Measurements from ENCODE around the gene PMFBP1. TPM values are rescaled to one million over a fixed set of nuclear protein-coding genes. Genes with fewer than 3 reads are reported as not detected.

PMFBP1 gene
- total and polyA plus RNA-seq, 2 of the 4 experiments (the other 2 are of a cell fraction) = under 0.01 TPM; not detected in 1

GRCh38 chr16:72085002-72085401 lies 87.0 kb downstream of the PMFBP1 start:
- H3K4me2 ChIP-seq (ENCODE audit: low read depth, low read length) = no peak overlapping the region

More at GRCh38 chr16:72085002-72085401, 87.0 kb downstream of the PMFBP1 start:
- Histone ChIP-seq H3K27ac (ENCODE audit: insufficient read depth, low read length) (no peak overlapping the region), H4K5ac (ENCODE audit: low read depth, low read length) (no peak overlapping the region), H3K27me3 (ENCODE audit: control insufficient read depth, insufficient read depth, low read length) (no peaks in the 10 kb centered on the region), H3K23ac (ENCODE audit: low read depth, low read length) (no peak overlapping the region), H2BK120ac (ENCODE audit: low read depth, low read length) (no peak overlapping the region), H3K4me1 (ENCODE audit: control insufficient read depth, insufficient read depth, low read length) (no peaks in the 10 kb centered on the region), H3K14ac (replicated peaks; ENCODE audit: low read depth, low read length) (no peak overlapping the region), H2BK20ac (ENCODE audit: low read depth, low read length) (no peak overlapping the region), H4K91ac (ENCODE audit: insufficient read depth, low read depth, low read length) (no peak overlapping the region), H3K4me3 (ENCODE audit: insufficient read depth, low read depth, low read length) (no peak overlapping the region), H3K36me3 (ENCODE audit: control insufficient read depth, insufficient read depth, low read length) (peaks cover 32% of the 10 kb centered on the region), H2AK9ac (replicated peaks; ENCODE audit: low read depth, low read length, poor library complexity) (no peak overlapping the region), H2AK5ac (ENCODE audit: low read depth, low read length) (no peak overlapping the region), H3K9me3 (ENCODE audit: control insufficient read depth, insufficient read depth, low read length) (peaks cover 6% of the 10 kb centered on the region; the same call in 1 of the 2 replicates), H2BK15ac (ENCODE audit: low read depth, low read length) (no peak overlapping the region), H4K8ac (ENCODE audit: low read depth in 2 of 2, low read length in 2 of 2) (no peak overlapping the region), H4K20me1 (ENCODE audit: insufficient read depth, low read length) (no peaks in the 10 kb centered on the region), H2BK5ac (ENCODE audit: low read depth, low read length, poor library complexity, severe bottlenecking) (no peak overlapping the region), H3K18ac (ENCODE audit: low read depth, low read length) (no peak overlapping the region), H3K56ac (ENCODE audit: extremely low read depth, insufficient read depth, low read length) (no peak overlapping the region), H3K9ac (ENCODE audit: low read depth, low read length) (no peak overlapping the region), H3K4ac (ENCODE audit: low read depth, low read length) (no peak overlapping the region), H3K9me1 (ENCODE audit: insufficient read depth, low read length) (no peaks in the 10 kb centered on the region), H2AFZ (replicated peaks; ENCODE audit: low read length, poor library complexity) (no peak overlapping the region), H3K79me1 (ENCODE audit: low read depth in 1 of 2, low read length in 2 of 2) (peaks cover 0 to 3% of the 10 kb centered on the region in 2 experiments; a peak in 2 of 4 replicates)
- BruUV-seq (replicated peaks) = no TSS peak
- ATAC-seq (ENCODE audit: low read depth) (no peak), DNase-seq (no peak)
- in situ Hi-C loops (cut with MboI; ENCODE audit: low sequenced_read_pairs) (no loop called here), intact Hi-C loops (cut with micrococcal nuclease) (no loop called here), dilution Hi-C loops (cut with HindIII; ENCODE audit: low sequenced_read_pairs, unreplicated experiment) (no loop called here)
- TF ChIP-seq CEBPB (IDR thresholded peaks at IDR 0.05; ENCODE audit: low read depth, low read length) (no peak), NFE2L2 (IDR thresholded peaks at IDR 0.05; ENCODE audit: low read depth, low read length) (no peak)
- WGBS, 2 experiments (ENCODE audit: extremely low coverage in 2 of 2, insufficient read length in 1 of 2) = no CpG with 5 or more reads among the region's 2 CpGs
- ChIA-PET CTCF (no interaction called here), POLR2A (ENCODE audit: unreplicated experiment) (no interaction called here)

Data from IMR-90 (cell line).